GM12864 (cell line): ENCODE results near the gene FAAP100.
"Not testable (repeated sequence)": the region's sequence is repeated elsewhere in the genome, so short reads cannot be mapped to it uniquely, and the experiment has no call there.

Source experiments
- DNase-seq: peaks from one replicate; pipeline ENCODE4 v3.0.0-alpha.2; 2011; ENCODE audit warnings: low read depth
- H3K4me3 ChIP-seq: 2 replicates; pipeline ENCODE4 v1.5.1; 2011; ENCODE audit warnings: mild to moderate bottlenecking, low read depth, low read length, control low read depth
- TF ChIP-seq, protein P1 (sequence below): IDR thresholded peaks from 2 replicates; pipeline ENCODE4 v1.5.1; 2011; ENCODE audit warnings: low read depth, mild to moderate bottlenecking, moderate library complexity, low read length, control low read depth, inconsistent platforms; ENCODE audit errors: missing control alignments

The FAAP100 gene

DNA sequence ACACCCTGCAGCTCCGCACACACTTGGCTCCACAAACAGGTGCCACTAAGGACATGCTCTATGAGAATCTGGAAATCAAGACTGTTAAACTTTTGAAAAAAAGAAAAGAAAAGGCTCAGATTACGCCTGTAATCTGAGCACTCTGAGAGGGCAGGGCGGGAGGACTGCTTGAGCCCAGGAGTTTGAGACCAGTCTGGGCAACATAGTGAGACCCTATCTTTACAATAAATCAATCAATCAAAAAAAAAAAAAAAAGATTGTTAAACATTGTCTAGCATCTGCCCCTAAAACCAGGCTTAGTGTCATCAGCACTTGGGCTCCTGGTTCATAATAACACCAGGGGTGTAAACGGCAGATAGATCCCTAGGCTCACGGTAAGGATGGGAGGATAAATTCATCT lies 37.5 kb upstream of the FAAP100 start:
- H3K4me3 ChIP-seq: no peak overlapping the region
- DNase-seq: no peak
- TF ChIP-seq, protein P1, sequence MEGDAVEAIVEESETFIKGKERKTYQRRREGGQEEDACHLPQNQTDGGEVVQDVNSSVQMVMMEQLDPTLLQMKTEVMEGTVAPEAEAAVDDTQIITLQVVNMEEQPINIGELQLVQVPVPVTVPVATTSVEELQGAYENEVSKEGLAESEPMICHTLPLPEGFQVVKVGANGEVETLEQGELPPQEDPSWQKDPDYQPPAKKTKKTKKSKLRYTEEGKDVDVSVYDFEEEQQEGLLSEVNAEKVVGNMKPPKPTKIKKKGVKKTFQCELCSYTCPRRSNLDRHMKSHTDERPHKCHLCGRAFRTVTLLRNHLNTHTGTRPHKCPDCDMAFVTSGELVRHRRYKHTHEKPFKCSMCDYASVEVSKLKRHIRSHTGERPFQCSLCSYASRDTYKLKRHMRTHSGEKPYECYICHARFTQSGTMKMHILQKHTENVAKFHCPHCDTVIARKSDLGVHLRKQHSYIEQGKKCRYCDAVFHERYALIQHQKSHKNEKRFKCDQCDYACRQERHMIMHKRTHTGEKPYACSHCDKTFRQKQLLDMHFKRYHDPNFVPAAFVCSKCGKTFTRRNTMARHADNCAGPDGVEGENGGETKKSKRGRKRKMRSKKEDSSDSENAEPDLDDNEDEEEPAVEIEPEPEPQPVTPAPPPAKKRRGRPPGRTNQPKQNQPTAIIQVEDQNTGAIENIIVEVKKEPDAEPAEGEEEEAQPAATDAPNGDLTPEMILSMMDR: no peak

DNA sequence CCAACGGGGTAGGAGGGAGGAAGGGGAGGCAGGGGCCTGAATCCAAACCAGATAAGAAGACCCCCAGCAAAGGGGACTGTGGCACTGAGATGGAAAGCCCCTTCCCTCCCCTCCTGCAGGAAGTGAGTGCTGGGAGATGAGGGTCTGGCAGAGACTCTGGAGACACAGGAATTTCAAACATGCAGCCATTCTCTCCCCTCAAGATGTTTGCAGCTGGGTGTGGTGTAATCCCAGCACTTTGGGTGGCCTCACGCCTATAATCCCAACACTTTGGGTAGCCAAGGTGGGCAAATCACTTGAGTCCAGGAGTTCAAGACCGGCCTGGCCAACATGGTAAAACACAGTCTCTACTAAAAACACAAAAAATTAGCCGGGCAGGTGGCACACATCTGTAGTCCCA lies 33.9 kb upstream of the FAAP100 start:
- TF ChIP-seq, protein P1: no peak
- no peak overlapping the region for H3K4me3 ChIP-seq
- no peak for DNase-seq

DNA sequence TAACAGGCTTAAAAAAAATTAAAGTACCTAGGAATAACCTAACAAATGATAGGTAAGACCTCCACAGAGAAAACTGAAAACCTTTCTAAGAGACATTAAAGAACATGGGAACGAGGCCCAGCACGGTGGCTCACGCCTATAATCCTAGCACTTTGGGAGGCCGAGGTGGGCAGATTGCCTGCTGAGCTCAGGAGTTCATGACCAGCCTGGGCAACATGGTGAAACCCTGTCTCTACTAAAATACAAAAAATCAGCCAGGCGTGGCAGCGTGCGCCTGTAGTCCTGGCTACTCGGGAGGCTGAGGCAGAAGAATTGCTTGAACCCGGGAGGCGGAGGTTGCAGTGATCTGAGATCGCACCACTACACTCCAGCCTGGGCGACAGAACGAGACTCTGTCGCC lies 32.6 kb upstream of the FAAP100 start:
- DNase-seq, H3K4me3 ChIP-seq: not testable (repeated sequence)

DNA sequence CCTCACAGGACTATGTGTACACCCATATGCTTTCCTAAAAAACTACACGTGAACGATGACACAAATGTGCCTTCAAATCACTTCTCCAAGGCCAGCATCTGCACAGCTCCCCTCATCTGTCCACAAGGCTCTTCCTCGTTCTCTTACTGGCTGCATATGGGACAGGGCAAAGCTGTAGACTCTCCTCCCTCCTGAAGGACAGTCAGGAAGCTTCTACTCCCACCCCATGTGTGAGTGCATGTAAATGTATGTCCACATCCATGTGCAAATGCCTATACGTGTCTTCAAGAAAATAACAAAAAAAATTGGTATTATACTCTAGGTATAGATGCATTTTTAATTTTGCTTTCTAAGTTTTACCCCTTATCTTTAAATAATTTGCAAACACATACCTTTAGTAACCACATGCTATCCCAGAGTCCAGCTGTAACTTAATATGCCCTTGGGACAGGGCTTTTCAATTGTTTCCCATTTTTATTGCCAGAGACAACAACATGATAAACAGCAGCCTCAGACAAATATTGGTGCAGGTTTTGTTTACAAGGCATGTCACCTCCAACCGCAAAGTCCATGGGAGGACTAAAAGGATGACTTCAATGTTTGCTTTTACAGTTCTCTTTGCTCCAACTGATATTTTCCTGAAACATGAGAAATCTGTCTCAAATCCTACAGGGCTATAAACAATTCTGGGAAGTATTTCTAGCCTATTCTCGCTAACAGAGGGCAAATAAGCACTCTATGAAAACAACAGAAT lies 31.6 kb upstream of the FAAP100 start:
- H3K4me3 ChIP-seq: no peak overlapping the region
- DNase-seq: no peak
- TF ChIP-seq, protein P1: no peak

DNA sequence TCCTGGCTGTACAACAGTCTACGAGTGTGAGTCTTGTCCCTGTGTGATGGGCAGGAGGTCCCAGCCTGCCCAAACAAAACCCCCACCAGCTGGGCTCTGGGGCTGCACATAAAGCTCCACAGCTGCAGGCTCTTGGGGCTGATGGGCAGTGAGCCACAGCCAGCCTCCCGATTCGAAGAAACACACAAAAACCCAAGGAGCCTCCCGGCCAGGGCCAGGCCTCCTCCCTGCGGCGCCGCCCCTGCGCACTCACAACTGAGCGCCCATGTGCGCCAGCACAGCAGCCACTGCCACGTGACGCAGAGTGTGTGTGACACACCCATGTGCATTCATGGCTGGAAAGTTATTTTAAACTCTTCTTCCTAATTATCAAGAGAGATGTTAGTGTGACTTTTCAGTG lies 30.6 kb upstream of the FAAP100 start:
- no peak overlapping the region for H3K4me3 ChIP-seq
- DNase-seq: no peak
- TF ChIP-seq, protein P1: no peak

DNA sequence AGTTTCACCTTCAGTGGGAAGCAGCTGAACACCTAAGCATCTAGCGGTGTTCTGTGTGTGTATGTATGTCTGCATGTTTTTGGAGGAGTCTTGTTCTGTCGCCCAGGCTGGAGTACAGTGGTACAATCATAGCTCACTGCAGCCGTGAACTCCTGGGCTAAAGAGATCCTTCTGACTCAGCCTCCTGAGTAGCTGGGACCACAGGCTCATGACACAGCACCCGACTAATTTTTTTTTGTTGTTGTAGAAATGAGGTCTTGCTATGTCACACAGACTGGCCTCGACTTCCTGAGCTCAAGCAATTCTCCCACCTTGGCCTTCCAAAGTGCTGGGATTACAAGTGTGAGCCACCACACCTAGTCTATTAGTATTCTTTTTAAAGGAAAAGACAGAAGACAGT lies 30.2 kb upstream of the FAAP100 start:
- no peak for DNase-seq
- TF ChIP-seq, protein P1: no peak
- H3K4me3 ChIP-seq: no peak overlapping the region

DNA sequence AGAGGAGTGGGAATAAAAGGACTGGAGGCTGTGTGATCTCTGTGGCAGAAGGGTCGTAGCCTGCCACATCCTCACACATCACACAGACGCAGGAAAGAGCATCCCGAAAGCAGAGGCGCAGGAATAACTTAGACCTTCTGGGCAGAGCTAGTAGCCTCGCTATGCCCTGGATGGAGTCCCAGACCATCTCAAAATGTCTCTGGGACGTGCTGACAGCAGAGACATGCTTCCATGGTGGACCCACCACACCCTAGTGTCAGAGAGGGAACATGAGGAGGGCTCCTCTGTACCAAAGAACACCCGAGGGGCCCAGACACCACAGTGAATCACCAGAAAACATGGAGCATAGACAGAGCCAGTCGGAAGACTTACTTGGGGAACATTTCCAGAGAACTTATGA lies 29.6 kb upstream of the FAAP100 start:
- H3K4me3 ChIP-seq: no peak overlapping the region
- no peak for DNase-seq
- TF ChIP-seq, protein P1: no peak
